C1 segment of cervical spinal cord (tissue), 14 donors: ENCODE measurements around the gene MKKS.

Experiments used
- DNase-seq, 14 donors: peaks; one replicate each; lab custom pipeline; 2025; lab: John Stamatoyannopoulos, UW

Gene MKKS

DNA sequence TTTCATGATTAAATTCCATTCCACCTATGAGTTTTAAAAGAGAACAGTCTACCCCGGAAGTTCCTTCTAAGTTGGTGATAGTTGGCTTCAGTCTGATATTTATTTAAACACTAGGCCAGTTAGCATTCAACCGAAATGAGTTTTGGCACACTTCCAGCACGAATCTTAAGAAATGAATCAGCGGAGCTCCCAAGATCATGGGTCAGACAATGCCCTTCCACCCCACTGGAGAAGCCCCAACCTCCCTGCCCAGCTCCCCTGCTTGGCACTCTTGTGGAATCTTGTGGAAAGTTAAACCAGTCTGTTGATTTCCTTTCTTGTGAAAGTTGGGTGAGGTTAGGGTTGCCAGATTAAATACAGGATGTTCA is 64.3 kb downstream of the MKKS start:
- DNase-seq = no peak

DNA sequence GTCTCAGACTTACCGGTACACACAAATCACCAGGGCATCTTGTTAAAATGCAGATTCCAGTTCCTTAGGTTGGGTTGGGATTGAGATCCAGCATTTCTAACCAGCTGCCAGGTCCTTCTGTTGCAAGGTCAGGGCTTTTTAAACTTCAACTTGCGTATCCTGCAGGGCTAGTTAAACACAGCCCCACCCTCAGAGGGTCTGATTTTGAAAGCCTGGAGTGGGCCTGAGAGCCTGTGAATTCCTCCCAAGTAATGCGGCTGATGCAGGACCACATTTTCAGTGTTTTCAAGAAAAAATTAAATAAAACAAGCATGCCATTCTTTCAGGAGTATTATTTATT is 65.3 kb downstream of the MKKS start:
- DNase-seq = no peak

DNA sequence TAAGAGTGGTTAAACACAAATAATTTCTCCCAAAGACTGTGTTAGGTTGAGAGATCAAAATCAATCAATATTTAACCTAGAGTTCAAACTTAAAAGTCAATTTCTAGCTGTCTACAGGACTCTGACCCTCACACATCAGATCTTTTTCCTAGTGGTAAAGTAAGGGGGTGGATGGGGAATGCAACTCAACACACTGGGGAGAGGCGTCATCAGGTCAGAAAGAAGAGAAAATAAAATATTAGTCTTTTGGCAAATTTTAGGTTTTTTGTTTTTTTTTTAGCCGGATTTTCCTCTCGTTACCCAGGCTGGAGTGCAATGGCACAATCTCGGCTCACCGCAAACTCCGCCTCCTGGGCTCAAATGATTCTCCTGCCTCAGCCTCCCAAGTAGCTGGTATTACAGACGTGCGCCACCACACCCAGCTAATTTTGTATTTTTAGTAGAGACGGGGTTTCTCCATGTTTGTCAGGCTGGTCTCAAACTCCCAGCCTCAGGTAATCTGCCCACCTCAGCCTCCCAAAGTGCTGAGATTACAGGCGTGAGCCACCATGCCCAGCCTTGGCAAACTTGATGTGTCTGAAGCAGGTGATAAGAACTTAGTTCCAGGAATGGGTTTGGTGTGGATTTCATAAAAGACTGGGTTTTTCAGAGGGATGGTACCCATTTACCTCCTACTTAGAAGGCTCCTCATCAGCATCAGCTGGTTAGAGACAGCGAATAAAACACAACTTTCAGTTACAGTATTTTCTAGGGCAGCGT is 65.9 kb downstream of the MKKS start:
- no peak for DNase-seq

DNA sequence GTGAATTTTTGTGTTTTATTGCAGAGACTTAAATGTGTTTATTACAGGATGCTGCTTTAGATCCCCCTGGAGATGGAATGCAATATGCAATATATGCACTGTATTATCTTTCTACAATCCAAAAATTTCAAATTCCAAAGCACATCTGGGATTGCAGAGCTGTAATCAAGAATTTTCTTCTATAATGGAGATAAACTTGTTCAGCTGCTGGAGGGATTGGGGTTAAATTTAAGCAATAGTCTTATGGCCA is 66.4 kb downstream of the MKKS start:
- DNase-seq = no peak

DNA sequence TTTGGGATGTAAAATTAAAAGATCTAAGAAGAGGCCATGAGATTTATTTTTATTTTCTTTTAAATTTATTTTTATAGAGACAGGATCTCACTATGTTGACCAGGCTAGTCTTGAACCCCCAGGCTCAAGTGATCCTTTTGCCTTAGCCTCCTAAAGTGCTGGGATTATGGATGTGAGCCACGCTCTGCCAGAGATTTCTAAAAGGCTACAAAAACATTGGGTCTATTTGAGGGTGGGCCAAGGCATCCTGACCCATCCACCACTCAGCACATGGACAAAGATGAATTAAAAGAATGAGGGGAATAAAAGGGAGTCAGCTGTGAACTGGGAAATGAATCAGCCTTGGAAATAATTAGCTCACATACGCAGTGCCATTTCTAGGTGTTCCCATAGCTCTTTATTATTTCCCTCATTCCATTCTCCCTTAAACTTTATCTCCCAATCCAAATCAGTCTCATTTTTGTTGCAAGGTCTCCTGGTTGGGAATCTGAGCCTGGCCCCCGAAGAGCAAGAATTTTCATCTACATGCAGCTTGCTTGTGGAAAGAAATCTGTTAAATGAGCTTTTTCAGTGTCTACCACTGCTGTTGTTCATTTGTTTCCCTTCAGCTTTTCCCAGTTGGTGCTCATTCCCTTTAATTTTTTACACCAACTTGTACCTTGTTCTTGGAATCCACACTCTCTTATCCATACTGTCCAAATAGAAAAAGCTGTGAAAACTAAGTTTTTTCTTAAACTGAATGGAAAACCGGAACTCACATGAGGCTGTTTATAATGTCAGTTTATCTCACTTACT is 66.9 kb downstream of the MKKS start:
- no peak for DNase-seq

DNA sequence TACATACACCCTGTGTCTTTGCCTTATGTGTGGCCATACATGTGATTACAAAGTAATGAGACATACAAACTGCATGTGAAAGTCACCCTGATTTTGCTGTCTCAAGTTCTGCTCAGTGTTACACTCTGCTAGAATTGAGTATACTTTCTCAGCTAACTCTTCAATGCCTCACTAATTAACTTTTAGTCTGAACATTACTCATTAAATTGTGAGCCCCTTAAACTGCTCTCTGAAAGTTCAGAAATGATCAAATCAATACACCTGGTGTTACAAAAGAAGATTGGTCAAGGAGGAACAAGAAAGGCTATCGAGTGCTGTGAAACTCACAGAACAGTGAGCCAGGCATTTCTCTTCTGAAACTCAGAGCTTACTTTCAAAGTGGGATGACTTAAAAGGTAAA is 71.3 kb downstream of the MKKS start:
- no peak for DNase-seq

DNA sequence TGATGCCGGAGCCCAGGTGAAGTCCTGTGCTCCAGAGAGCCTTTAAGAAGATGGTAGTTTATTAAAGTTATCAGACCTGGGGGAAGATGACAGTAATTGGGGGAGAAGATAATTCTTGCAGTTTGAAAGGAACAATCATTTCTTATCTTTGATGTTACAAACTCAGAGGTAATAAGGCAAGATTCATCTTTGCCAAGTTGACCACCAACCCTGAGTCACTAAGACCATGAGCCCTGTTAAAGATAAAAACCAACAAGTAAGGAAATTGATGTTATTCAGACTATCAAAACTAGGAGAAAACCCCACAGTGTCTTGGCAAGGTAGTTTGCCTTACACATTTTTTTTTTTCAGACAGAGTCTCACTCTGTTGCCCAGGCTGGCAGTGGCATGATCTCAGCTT is 73.1 kb downstream of the MKKS start:
- no peak for DNase-seq

DNA sequence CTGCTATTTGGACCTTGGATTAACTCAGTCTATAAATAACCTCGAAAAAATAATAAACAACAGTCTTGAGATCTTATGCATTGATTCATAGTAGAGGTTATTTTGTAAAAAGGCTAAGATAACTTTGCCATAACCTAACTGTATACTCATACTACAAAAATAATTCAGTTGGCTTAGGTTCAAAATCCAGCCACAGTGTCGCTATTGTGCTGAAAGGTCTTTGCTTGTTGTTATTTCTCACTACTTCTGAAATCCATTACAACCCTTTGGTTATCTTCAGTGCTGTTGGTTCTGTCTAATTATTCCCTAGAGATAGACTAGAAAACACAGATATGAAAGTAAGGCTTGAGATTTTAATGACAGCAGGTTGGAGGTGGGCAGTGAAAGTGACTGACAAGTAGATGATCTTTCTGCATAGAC is 74.4 kb downstream of the MKKS start:
- no peak for DNase-seq

DNA sequence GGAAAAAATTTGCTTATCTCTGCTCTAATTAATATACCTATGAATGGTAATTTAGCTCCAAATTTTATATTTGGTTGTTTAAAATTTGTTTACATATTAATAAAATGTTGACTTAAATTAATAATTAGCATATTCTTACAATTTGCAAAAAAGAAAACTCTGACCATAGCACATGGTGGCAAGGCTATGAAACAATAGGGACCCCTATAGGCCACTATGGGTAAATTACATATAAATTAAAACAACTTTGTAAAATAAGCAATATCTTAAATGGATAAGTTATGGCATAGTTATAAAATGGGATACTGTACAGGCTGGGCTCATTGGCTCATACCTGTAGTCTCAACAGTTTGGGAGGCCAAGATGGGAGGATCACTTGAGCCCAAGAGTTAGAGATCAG is 76.0 kb downstream of the MKKS start:
- DNase-seq = no peak

DNA sequence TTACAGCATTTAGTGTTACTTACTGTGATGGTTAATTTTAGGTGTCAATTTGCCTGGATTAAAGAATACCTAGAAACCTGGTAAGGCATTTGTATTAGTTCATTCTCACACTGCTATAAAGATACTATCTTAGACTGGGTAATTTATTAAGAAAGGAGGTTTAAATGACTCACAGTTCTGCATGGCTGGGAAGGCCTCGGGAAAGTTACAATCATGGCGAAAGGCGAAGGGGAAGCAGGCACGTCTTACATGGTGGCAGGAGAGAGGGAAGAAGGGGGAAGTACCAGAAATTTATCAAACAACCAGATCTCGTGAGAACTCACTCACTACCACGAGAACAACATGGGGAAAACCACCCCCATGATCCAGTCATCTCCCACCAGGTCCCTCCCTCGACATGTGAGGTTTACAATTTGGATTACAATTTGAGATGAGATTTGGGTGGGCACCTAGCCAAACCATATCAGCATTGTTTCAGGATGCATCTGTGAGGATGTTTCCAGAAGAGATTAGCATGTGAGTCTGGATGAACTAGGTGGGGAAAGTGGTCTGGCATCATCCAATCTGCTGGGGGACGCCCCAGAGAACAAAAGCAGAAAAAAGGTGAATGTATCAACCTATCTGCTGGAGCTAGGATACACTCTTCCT is 76.8 kb downstream of the MKKS start:
- no peak for DNase-seq

DNA sequence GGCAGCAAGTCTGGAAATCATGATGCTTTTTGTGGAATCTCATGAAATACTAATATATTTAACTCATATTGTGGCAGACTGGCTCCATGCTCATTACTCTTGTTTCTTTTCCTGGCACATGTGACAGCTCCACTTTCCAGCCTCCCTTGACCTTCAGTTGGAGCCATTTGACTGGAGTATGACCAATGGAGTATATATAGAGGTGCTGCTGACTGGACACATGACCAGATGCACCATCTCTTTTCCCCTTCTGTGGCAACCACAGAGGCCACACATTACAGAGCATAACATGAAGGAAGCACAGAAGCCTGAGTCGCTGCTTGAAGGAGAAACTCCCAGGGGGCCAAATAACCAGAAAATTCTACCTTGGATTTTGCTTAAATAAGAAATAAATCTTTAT is 77.4 kb downstream of the MKKS start:
- DNase-seq = no peak

DNA sequence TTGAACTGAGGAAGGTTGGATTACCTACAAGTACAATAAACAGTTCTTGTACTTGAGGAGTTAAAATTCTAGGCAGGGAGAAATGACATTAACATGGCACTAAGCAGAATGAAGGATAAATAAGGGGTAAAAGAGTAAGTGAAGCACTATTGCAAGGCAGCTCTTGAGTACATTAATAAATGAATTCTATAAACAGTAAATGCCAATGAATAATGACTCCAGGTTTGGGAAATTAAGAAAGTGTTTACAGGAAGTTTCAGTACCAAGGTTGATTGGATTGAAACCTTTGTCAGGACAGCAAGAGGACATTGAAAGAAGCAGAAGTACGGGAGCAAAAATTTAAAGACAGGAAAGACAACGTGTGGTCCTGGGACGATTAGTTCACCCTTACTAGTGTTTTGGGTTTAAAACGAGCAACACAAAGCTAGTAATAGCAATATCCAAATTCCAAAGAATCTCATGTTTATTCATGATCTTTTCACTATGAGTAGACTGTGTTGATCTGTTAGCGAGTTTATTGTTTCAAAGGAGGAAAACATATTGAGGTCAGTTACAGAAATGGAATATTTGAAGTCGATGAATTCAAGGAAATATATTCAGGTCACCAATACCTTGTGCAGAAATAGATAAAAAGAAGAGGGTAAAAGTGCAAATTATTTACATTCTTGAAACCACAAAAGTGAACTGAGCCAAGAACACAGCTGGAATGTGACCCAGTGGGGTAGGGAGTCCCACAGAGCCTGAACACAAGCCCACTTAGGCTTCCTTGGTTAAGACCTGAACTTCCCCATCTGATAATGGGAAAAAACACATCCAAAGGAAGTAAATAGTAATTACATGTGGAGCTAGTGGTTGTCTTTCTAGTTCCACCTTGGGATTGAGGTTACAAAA is 80.8 kb downstream of the MKKS start:
- DNase-seq = no peak
